Omental fat pad (tissue), 4 donors: Measurements from ENCODE around the gene RAE1. TPM values are rescaled to one million over a fixed set of nuclear protein-coding genes. Genes with fewer than 3 reads are reported as not detected.
A peak's percentile ranks its signal among the peaks of the same experiment; 100 is the strongest.

Experiments used
- ATAC-seq: fragments of 150-250 bp; one replicate; pipeline ENCODE4 v1.9.1; 2016; ENCODE audit warnings: mild to moderate bottlenecking, moderate library complexity; ENCODE audit not compliant: low FRiP score
- DNase-seq: peaks from one replicate; pipeline ENCODE4 v3.0.0-alpha.2; 2019; ENCODE audit warnings: low spot score
- total RNA-seq, 4 donors: library from RNA; depleted of rRNA; stranded (reverse); fragments of >200 nt; gene quantifications; one replicate each; pipeline ENCODE4 v1.1.0, GENCODE V29; 2016
- TF ChIP-seq, protein P1 (sequence below), 3 donors: fragments of 450-650 bp; IDR thresholded peaks; one replicate each; pipeline ENCODE4 v1.5.1; 2016 to 2017; ENCODE audit warnings: antibody characterized with exemption in 3 of 3, mild to moderate bottlenecking in 3 of 3, moderate library complexity in 2 of 3

Gene RAE1
- total RNA-seq, 4 donors from 2014 or later, result 13.9 to 32.9 (median 17.2) TPM

GRCh38 chr20:57317789-57318371 lies 33.2 kb upstream of the RAE1 start:
- TF ChIP-seq, protein P1, sequence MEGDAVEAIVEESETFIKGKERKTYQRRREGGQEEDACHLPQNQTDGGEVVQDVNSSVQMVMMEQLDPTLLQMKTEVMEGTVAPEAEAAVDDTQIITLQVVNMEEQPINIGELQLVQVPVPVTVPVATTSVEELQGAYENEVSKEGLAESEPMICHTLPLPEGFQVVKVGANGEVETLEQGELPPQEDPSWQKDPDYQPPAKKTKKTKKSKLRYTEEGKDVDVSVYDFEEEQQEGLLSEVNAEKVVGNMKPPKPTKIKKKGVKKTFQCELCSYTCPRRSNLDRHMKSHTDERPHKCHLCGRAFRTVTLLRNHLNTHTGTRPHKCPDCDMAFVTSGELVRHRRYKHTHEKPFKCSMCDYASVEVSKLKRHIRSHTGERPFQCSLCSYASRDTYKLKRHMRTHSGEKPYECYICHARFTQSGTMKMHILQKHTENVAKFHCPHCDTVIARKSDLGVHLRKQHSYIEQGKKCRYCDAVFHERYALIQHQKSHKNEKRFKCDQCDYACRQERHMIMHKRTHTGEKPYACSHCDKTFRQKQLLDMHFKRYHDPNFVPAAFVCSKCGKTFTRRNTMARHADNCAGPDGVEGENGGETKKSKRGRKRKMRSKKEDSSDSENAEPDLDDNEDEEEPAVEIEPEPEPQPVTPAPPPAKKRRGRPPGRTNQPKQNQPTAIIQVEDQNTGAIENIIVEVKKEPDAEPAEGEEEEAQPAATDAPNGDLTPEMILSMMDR (IDR thresholded peaks at IDR 0.05), result no peak
- DNase-seq (no peak), ATAC-seq (no peak)

DNA sequence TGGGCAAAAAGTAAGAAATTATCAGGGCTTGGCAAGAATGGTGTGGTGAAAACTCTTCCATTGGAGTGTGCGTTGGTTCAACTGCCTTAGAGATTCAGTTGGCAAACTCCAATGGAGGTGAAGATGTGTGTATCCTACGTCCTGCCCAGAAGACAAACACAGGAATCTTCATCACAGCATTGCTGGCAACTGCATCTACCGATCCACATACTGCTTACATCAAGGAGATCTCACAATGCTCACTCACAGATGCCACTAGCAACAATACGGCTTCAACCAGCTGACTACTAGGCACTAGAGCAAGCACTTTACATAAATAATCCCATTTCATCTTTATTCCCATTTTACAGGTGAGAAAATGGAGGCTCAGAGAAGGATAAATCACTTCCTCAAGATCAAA lies 31.5 kb upstream of the RAE1 start:
- no peak for DNase-seq
- ATAC-seq, result no peak
- TF ChIP-seq, protein P1 (IDR thresholded peaks at IDR 0.05), result no peak

DNA sequence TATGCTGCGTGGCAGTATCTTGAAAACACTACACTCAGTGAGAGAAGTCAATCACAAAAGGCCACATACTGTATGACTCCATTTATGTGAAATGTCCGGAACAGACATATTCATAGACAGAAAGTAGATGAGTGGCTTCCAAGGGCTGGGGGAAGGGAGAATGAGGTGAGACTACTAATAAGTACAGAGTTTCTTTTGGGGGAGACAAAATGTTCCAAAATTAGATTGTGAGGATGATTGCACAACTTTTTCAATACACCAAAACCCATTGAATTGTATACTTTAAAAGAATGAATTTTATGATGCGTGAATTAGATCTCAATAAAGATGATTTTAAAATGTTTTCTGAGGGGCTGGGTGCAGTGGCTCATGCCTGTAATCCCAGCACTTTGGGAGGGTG lies 30.7 kb upstream of the RAE1 start:
- DNase-seq, result no peak
- no peak for ATAC-seq
- TF ChIP-seq, protein P1 (IDR thresholded peaks at IDR 0.05), result no peak

DNA sequence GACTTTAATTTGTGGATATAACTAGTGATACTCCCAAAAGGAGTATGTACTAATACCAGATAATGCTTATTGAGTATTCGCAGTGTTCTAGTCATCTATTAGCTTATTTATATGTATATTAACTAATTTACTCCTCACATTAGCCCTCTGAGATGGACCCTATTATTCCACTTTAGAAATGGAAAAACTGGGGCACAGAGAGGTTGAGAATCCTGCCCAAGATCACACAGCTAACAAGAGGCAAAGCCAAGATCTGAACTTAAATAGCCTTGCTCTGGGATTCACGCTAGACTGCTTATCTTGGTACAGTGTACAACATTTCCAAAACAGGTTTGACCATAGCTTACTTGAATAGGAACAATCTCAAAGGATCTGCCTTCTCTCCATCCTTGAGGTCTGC lies 29.9 kb upstream of the RAE1 start:
- no peak for DNase-seq
- ATAC-seq, result no peak
- TF ChIP-seq, protein P1 (IDR thresholded peaks at IDR 0.05), result no peak

- ATAC-seq (no peak), DNase-seq (no peak)
- TF ChIP-seq, protein P1 (IDR thresholded peaks at IDR 0.05), result no peak
Observed at GRCh38 chr20:57322476-57322875, 28.6 kb upstream of the RAE1 start.

DNA sequence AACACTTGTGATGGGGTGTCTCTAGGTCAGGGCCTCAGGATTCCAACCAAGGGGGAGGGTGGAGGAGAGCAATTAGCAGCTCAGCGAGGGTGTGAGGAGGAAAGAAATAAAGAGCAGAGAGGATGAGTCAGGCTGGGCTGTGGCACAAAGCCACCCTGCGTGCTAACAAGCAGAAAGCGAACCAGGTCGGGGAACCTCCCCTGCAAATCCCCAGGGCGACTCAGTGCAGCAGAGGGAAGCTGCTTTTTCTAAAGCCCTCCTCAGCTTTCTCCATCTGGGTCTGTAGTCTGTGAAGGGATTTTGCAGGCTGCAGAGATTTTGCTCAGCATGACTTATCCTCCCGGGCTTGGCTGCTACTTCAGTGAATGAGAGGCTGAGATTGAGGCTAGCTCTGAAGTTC lies 28.0 kb upstream of the RAE1 start:
- TF ChIP-seq, protein P1 (IDR thresholded peaks at IDR 0.05), result no peak
- ATAC-seq (peak; percentile 93), DNase-seq (no peak)

GRCh38 chr20:57325632-57326356 lies 25.3 kb upstream of the RAE1 start:
- TF ChIP-seq, protein P1 (IDR thresholded peaks at IDR 0.05), result no peak
- no peak for ATAC-seq
- no peak for DNase-seq
